Vagina (tissue), 2 donors: Measurements from ENCODE around the gene SMIM43.

ENCODE experiments used
- POLR2A ChIP-seq, 2 donors: fragments of 450-650 bp; IDR thresholded peaks; one replicate each; pipeline ENCODE4 v1.6.1; 2017; ENCODE audit warnings: antibody characterized with exemption in 2 of 2, mild to moderate bottlenecking in 2 of 2, moderate library complexity in 2 of 2
- TF ChIP-seq, protein P1 (sequence below), 3 experiments: fragments of 450-650 bp in 2 of 3; fragments of 200-600 bp in 1 of 3; sonication (generic) in 1 of 3; IDR thresholded peaks; one replicate each; pipeline ENCODE4 v1.5.1; 2017 to 2019; ENCODE audit warnings: antibody characterized with exemption in 3 of 3, mild to moderate bottlenecking in 2 of 3, moderate library complexity in 2 of 3

DNA sequence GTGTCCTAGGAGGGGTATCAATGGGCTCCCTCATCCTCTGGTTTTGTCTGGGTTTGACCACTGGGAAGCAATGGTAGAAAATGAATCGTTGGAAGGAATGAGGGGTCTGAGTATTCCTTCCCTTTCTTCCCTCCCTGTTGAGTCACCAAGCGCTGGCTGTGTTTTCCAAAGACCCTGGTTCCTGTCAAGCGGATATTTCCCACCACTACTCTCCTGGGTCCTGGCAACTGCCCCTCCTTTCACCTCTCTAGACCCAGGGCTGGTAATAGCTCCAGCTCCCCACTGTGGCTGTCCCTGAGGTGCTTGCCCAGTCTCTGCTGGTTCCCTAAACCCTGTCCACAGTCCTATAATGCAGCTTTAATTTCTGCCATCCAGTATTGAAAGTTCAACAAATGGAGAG is 22.2 kb downstream of the SMIM43 start:
- TF ChIP-seq, protein P1, sequence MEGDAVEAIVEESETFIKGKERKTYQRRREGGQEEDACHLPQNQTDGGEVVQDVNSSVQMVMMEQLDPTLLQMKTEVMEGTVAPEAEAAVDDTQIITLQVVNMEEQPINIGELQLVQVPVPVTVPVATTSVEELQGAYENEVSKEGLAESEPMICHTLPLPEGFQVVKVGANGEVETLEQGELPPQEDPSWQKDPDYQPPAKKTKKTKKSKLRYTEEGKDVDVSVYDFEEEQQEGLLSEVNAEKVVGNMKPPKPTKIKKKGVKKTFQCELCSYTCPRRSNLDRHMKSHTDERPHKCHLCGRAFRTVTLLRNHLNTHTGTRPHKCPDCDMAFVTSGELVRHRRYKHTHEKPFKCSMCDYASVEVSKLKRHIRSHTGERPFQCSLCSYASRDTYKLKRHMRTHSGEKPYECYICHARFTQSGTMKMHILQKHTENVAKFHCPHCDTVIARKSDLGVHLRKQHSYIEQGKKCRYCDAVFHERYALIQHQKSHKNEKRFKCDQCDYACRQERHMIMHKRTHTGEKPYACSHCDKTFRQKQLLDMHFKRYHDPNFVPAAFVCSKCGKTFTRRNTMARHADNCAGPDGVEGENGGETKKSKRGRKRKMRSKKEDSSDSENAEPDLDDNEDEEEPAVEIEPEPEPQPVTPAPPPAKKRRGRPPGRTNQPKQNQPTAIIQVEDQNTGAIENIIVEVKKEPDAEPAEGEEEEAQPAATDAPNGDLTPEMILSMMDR (IDR thresholded peaks at IDR 0.05), result no peak
- no peak for TF ChIP-seq POLR2A (IDR thresholded peaks at IDR 0.05)
